ENCODE measurements around the gene TUBD1. TPM values are rescaled to one million over a fixed set of nuclear protein-coding genes. Genes with fewer than 3 reads are reported as not detected.
A peak's percentile ranks its signal among the peaks of the same experiment; 100 is the strongest.

Gene TUBD1
- total and polyA plus RNA-seq, 2 of the 13 experiments (the other 11 are each of a cell fraction or from before 2014, with no cell fraction given), result 18.2 to 25.9 TPM

- TF ChIP-seq, protein P1, sequence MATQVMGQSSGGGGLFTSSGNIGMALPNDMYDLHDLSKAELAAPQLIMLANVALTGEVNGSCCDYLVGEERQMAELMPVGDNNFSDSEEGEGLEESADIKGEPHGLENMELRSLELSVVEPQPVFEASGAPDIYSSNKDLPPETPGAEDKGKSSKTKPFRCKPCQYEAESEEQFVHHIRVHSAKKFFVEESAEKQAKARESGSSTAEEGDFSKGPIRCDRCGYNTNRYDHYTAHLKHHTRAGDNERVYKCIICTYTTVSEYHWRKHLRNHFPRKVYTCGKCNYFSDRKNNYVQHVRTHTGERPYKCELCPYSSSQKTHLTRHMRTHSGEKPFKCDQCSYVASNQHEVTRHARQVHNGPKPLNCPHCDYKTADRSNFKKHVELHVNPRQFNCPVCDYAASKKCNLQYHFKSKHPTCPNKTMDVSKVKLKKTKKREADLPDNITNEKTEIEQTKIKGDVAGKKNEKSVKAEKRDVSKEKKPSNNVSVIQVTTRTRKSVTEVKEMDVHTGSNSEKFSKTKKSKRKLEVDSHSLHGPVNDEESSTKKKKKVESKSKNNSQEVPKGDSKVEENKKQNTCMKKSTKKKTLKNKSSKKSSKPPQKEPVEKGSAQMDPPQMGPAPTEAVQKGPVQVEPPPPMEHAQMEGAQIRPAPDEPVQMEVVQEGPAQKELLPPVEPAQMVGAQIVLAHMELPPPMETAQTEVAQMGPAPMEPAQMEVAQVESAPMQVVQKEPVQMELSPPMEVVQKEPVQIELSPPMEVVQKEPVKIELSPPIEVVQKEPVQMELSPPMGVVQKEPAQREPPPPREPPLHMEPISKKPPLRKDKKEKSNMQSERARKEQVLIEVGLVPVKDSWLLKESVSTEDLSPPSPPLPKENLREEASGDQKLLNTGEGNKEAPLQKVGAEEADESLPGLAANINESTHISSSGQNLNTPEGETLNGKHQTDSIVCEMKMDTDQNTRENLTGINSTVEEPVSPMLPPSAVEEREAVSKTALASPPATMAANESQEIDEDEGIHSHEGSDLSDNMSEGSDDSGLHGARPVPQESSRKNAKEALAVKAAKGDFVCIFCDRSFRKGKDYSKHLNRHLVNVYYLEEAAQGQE (IDR thresholded peaks at IDR 0.05; ENCODE audit: borderline replicate concordance in 1 of 2, low read depth in 1 of 2, low read length in 2 of 2), result peak in 1 of 2 experiments; percentile 56; a peak in 1 of 4 replicates
- TF ChIP-seq FOSL2 (CRISPR knock-in tag; IDR thresholded peaks at IDR 0.05), result peak; percentile 95
- TF ChIP-seq ZNF792 (CRISPR knock-in tag; IDR thresholded peaks at IDR 0.05), result peak; percentile 89
- TF ChIP-seq ZNF30 (CRISPR knock-in tag; IDR thresholded peaks at IDR 0.05), result no peak
- peak; percentile 97 for TF ChIP-seq PHF5A (CRISPR knock-in tag; IDR thresholded peaks at IDR 0.05; ENCODE audit: low read depth, unreplicated experiment)
- 0 out of 2 replicates have a peak, but pooled peaks have one; percentile 37 for TF ChIP-seq ZNF598 (CRISPR knock-in tag; IDR thresholded peaks at IDR 0.05; ENCODE audit: borderline replicate concordance)
- TF ChIP-seq RCOR2 (CRISPR knock-in tag; IDR thresholded peaks at IDR 0.05), result peak; percentile 49; the same call in 1 of the 2 replicates
- TF ChIP-seq TRIM24 (CRISPR knock-in tag; IDR thresholded peaks at IDR 0.05), result no peak
- TF ChIP-seq RARA (CRISPR knock-in tag; IDR thresholded peaks at IDR 0.05), result peak; percentile 57
- TF ChIP-seq ZNF574 (CRISPR knock-in tag; IDR thresholded peaks at IDR 0.05), result peak; percentile 49; the same call in 1 of the 2 replicates
- TF ChIP-seq, protein P2, sequence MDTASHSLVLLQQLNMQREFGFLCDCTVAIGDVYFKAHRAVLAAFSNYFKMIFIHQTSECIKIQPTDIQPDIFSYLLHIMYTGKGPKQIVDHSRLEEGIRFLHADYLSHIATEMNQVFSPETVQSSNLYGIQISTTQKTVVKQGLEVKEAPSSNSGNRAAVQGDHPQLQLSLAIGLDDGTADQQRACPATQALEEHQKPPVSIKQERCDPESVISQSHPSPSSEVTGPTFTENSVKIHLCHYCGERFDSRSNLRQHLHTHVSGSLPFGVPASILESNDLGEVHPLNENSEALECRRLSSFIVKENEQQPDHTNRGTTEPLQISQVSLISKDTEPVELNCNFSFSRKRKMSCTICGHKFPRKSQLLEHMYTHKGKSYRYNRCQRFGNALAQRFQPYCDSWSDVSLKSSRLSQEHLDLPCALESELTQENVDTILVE (CRISPR knock-in tag; IDR thresholded peaks at IDR 0.05), result peak; percentile 34; the same call in 1 of the 2 replicates
- TF ChIP-seq ZNF614 (CRISPR knock-in tag; IDR thresholded peaks at IDR 0.05; ENCODE audit: borderline replicate concordance), result peak; percentile 25
- 0 out of 2 replicates have a peak, but pooled peaks have one; percentile 51 for TF ChIP-seq XBP1 (CRISPR knock-in tag; IDR thresholded peaks at IDR 0.05)
- no peak; the same call in 1 of the 2 replicates for TF ChIP-seq REL (CRISPR knock-in tag; conservative IDR thresholded peaks at IDR 0.05)
Measured at GRCh38 chr17:59842901-59843652, 49.7 kb downstream of the TUBD1 start (continued).
